GM21390 (cell line): Measurements from ENCODE around the gene DNAJC17.

Source experiments
- ATAC-seq: cut with Tn5 transposase; IDR thresholded peaks from one replicate; pipeline ENCODE4 v1.9.1; 2021; ENCODE audit not compliant: unreplicated experiment

DNAJC17 gene

GRCh38 chr15:40743921-40744814, 63.1 kb downstream of the DNAJC17 start:
- no peak for ATAC-seq

GRCh38 chr15:40743485-40743901, 63.8 kb downstream of the DNAJC17 start:
- no peak for ATAC-seq

- ATAC-seq: no peak
These were observed 67.4 kb downstream of the DNAJC17 start for GRCh38 chr15:40739854-40740253.

DNA sequence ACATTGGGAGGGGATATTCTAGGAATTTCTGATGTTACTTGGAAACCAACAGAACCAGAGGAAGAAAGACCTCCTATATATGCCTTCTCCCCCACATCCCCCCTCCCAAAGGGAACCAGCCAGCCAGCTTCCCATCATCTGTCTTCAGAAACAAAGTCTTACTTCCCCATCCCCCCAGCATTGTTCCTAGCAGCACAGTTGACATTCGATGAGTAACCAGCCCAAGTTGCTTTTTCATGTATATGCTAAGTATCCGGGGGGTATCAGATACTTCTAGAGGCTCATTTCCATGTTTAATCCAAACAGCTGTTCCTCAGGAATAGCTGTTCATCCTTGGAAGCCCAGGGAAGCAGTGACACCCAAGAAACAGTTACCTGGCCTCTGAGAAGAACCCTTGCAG, 68.2 kb downstream of the DNAJC17 start:
- no peak for ATAC-seq

DNA sequence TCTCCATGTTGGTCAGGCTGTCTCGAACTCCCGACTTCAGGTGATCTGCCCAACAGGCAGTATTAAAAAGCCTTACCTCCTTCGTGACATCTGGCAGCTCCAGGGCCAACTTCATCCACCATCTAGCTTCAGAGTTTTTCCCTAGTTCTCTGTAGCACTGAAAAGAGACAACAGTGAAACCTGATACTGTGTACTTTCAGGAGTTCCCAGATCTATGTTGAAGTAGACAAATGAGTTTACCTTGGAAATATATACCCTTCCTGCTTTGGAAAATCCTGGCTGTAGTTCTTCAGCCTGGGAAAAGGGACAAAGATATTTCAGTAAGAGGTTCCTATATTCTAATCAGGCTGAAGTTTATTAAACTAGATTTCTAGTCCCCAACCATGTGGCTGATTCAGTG, 70.2 kb downstream of the DNAJC17 start:
- ATAC-seq: no peak

DNA sequence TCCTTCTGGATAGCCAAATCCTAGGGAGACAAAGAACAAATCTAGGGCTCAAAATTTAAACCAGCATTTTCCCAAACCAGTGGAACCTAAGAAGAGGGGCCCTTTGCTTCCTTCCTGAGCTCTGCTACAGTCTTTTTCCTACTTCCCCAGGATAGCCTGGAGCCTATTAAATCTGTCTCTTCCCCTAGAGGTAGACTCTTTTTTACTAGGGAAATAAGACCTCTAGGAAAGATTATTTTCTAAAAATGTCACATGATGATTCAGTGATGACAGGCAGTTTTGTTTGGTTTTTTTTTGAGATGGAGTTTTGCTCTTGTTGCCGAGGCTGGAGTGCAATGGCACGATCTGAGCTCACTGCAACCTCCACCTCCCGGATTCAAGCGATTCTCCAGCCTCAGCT, 70.7 kb downstream of the DNAJC17 start:
- ATAC-seq: no peak

GRCh38 chr15:40731034-40731433, 76.2 kb downstream of the DNAJC17 start:
- no peak for ATAC-seq

GRCh38 chr15:40723919-40724318, 83.4 kb downstream of the DNAJC17 start:
- ATAC-seq: no peak

DNA sequence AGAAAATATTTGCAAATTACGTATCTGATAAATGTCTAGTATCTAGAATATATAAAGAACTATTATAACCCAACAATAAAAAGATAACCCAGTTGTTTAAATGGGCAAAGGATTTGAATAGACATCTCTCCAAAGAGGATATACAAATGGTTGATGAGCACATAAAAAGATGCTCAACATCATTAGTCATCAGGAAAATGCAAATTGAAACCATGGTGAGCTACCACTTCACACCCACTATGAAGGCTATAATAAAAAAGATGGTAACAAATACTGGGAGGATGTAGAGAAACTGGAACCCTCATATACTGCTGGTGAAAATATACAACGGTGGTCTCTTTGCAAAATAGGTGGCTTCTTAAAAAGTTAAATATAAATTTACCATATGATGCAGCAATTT, 84.3 kb downstream of the DNAJC17 start:
- no peak for ATAC-seq

DNA sequence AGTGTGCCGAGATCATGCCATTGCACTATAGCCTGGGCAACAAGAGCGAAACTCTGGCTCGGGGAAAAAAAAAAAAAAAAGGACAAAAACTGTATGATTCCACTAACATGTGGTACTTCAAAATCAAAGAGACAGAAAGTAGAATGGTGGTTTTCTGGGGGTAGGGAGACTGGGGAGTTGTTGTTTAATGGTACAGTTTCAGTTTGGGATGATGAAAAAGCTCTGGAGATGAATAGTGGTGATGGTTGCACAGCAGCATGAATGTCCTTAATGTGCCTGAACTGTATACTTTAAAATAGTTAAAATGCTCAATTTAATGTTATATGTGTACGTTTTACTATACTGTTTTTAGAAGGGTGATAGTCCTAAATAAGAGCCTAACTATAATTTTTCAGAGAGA, 84.9 kb downstream of the DNAJC17 start:
- no peak for ATAC-seq

GRCh38 chr15:40721701-40722100, 85.6 kb downstream of the DNAJC17 start:
- no peak for ATAC-seq

GRCh38 chr15:40716165-40716564, 91.1 kb downstream of the DNAJC17 start:
- ATAC-seq: no peak
